ENCODE results near the gene HOXD8.

GRCh38 chr2:176167398-176167797 is 37.9 kb downstream of the HOXD8 start:
- TF ChIP-seq CTCF (conservative IDR thresholded peaks at IDR 0.05): no peak
- TF ChIP-seq EZH2 (IDR thresholded peaks at IDR 0.05; ENCODE audit: low read depth): no peak
